Brain pericyte (primary cell): ENCODE results near the gene HEATR5B.

Source experiments
- DNase-seq: peaks from one replicate; pipeline ENCODE4 v3.0.0-alpha.2; 2012; ENCODE audit warnings: low read depth, low spot score

HEATR5B gene

DNA sequence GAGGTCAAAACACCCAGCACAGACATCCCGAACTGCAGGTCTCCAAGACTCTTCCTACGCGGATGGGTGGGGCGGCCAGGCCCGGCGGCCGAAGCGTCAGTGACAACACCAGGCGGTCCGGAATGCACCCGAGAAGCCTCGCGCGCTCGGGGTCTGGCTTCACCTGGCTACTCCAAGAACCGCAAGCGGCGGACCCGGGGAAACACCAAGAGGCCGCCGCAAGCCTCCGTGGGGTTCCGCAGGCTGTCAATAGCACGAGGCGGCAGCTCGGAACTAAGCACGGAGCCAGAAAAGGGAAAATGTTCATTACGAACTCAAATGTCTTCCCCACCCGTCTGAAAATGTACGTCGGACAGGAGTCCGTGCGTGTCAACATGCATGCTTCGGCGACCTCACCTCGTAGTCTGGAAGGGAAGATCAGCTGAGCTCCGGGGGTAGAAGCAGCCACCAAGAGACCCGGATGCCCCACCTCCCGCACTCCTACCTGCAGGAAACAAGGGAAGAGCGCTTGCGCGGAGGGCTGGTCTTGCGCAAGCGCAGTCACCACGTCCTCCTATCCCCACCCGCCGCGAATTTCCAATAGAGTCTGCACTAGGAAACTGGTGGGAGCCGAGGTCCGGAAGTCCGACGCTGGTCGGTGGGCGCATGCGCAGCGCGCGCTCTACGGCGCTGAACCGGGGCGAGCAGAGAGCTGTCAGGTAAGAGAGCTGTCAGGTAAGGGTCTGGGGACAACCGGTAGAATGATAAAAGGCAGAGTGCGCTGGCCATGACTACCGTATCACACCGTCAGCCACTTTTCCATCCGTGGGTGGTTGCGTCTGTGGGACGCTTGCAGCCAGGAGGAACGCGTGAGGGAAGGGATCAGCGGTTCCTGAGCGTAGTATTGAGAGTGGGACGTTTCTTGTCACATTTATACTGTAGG lies at the start of gene HEATR5B, which contains the start of gene GPATCH11:
Gene HEATR5B, minus strand, starts transcription at position 500 of the 922 bp plus-strand sequence. CDS start 958 bp downstream, outside the sequence.
Gene GPATCH11, plus strand, starts transcription at position 646 of the 922 bp plus-strand sequence. CDS start 3,864 bp downstream, outside the sequence.
- peak; percentile 86 for DNase-seq

DNA sequence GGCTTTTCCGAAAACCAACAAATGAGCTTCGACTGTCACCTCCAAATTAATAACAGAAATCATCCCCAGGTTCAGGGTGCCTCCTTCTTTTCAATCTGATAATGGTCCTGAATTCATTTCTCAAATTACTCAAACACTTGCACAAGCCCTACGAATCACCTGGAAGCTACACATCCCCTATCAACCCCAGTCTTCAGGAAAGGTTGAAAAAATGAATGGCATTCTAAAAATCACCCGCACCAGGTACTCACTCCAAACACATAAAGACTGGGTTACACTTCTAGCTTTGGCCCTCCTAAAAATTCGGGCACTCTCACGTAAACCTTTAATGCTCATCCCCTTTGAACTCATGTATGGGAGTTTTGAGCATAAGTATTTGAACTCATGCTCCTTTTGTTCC lies 48.7 kb upstream of the HEATR5B start:
- no peak for DNase-seq

DNA sequence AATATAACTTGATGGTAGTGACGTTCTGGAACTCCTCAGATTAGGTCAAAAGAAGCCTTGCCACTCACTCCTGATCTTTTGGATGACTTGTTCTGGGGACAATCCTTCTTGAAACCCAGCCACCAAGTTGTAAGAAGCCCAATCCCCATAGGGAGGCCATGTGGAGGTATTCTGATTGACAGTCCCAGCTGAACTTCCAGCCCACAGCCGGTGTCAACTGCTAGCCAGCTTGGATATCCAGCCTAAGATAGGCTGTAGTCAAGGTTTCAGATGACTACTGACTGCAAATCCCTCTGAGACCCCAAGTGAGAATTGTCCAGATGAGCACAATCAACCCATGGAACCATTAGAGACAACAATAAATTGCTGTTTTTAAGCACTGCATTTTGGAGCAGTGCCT lies 41.2 kb upstream of the HEATR5B start:
- DNase-seq, result no peak

DNA sequence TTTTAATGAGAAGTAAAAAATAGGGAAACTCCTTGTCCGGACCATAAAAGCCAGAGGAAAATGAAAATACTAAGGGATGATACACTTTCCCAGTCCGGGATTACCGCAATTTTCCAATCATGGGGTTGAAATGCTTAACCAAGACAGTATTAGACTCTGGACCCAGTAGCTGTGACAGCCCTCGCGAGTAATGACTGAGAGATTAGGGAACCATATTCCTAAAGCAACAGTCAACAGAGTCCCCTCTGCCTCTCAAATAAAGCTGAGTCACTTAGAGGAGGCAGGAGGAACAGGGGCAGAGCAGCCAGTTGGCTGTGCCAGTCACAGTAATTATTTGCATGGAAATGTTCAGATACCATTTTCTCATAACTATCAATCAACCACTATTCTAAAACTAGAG lies 35.0 kb upstream of the HEATR5B start:
- no peak for DNase-seq

DNA sequence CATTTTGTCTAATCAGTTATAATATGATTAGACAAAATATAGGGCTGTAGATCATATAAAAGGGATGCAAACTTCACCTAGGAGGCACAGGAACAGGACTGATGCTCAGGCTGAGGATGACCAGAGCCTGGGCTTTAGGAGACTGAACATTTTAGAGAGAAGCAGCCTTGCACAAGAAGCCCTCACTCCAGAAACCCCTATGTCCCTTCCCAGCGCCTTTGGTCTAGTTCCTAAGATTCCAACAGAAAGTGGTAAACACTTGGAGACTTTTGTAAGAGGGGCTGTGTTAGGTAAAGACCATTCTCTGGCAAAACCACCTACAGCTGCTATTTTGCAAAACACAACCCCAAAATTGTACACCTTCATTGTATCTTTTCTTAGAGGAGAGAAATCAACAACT lies 33.4 kb upstream of the HEATR5B start:
- no peak for DNase-seq

DNA sequence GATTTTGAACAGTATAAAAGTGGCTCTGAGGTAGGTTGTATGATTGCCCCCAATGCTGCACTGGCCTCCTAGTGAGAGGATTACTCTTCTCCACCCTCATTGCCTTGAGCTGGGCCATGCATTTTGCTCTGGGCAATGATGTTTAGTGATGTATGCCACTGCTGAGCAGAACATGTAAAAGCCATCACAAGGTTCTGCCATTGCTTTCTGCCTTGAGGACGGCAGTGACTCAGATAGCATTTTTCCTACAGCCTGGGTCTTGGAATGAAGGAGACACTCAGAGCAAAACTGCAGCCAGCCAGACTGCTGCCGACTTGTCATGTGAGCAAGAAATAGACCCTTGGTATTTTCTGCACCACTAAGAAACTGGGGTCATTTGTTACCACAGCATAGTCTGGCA lies 27.8 kb upstream of the HEATR5B start:
- DNase-seq, result no peak

DNA sequence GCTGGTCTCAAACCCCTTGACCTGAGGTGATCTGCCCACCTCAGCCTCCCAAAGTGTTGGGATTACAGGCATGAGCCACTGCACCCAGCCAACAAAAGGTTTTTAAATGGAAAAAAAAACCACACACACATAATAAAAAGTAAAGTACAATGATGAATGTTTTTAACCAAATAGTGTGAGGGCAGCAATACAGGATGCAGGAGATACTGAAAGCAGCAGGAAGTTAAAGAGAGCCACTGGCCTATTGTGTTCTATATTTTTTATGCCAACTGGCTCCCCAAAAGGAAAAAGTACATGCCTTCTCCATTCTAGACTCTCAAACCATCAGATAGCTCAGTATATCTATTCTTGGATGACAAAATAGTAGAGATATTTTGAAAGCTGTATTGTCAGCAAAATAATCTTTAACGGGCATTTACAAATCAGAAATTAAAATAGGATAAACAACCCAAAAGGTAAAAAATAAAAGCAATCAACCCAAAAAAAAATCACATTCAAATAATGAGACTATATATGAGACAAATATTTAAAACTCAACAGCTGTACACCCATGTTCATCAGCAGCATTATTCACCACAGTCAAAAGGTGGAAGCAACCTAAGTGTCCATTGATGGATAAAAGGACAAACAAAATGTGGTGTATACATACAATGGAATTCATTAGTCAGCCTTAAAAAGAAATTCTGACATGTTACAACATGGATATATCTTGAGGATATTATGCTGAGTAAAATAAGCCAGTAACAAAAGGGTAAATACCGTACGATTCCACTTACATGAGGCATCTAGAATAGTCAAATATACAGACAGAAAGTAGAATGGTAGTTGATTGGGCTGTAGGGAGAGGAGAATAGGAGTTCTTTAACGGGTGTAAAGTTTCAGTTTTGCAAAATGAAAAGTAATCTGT lies 26.4 kb upstream of the HEATR5B start:
- DNase-seq, result no peak

DNA sequence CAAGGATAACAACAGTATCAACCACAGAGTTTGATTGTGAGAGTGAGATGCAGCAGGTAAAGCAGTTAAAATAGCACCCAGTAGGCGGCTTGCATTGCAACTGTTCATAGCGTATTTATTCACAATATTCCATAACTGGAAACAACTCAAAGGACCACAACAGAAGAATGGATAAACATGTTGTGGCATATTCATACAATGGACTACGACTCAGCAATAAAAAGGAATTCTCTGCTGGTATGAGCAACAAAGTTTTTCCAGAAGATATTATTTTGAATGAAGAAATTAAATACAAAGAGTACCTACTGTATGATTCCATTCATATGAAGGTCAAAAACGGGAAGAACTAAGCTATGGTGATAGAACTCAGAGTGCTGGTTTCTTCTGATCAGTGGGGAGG lies 25.4 kb upstream of the HEATR5B start:
- no peak for DNase-seq

DNA sequence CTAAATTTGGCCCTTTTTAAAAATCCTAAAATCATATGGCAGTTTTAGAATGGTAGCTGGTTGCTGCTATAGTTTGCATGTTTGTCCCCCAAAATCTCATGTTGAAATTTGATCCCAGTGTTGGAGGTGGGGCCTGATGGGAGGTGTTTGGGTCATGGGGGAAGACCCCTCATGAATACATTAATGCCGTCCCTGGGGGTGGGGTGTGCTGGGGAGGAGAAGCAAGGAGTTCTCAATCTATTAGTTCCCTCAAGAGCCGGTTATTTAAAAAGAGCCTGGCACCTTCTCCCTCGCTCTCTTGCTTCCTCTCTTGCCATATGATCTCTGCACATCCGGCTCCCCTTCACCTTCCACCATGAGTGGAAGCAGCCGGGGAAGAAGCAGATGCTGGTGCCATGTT lies 21.0 kb upstream of the HEATR5B start:
- no peak for DNase-seq

DNA sequence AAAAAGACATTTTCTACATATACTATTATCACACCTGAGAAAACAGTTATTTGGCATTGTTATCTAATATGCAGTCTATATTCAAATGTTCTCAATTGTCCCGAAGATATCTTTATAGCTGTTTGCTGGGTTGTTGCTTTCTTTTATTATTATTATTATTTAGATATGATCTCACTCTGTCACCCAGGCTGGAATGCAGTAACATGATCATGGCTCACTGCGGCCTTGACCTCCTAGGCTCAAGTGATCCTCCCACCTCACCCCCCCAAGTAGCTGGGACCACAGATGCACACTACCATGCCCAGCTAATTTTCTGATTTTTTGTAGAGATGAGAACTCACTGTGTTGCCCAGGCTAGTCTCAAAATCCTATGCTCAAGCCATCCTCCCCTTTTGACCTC lies 20.0 kb upstream of the HEATR5B start:
- DNase-seq, result no peak

DNA sequence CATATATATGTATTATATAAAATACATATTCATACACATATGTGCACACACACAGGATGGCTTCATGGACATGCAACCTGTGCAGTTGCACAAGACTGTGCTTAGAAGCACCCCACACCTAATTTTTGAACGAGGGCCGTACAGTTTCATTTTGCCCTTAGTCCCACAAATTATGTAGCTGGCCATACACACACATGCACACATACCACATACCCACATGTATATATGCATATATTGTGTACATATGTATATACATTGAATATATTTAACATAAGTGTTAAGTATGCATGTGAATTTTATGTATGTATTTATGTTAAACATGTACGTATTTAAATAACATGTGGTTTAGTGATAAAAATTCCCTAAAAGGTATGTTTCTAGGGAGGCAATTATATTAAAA lies 18.4 kb upstream of the HEATR5B start:
- DNase-seq, result no peak

DNA sequence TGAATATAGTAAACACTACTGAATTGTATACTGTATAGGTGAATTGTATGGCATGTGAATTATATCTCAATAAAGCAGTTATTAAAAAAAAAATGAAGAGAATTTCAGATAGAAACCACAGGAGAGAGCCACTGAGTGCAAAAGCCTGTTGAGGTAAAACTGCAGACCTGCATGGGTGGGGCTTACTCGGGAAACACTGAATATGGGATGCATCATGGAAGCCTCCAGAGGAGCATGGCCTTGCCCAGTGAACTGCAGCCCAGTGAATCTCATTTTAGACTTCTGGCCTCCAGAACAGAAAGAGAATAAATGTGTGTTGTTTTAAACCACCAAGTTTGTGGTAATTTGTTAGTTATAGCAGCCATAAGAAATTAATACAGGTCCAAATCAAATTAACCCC lies 15.9 kb upstream of the HEATR5B start:
- DNase-seq, result no peak

DNA sequence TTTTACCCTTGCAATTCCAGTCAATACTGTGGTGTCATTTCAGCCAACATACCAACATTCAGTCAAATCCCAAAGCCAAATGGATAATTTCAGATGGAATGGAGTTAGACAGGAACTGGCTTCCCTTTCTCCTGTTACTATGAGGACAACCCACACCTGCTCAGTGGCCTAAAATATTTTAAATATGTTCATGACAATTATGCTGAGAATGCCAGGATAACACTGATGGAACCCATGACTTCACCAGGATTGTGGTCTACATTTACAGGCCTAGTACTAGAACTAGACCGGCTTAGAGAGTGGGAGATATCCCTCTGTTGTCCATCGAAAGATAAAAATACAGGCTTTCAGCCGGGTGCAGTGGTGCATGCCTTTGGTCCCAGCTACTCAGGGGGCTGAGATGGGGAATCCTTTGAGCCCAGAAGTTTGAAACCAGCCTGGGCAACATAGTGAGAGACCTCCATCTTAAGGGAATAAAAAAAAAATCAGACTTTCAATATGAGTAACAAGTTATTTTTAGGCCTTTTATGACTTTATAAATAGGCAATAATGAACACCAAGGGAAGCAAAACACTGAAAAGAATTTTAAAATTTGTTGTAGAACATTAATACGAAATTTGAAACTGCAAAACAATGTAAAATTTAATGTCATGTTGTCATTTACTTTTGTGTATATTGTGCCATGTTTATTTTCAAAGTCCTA lies 14.4 kb upstream of the HEATR5B start:
- DNase-seq, result no peak

DNA sequence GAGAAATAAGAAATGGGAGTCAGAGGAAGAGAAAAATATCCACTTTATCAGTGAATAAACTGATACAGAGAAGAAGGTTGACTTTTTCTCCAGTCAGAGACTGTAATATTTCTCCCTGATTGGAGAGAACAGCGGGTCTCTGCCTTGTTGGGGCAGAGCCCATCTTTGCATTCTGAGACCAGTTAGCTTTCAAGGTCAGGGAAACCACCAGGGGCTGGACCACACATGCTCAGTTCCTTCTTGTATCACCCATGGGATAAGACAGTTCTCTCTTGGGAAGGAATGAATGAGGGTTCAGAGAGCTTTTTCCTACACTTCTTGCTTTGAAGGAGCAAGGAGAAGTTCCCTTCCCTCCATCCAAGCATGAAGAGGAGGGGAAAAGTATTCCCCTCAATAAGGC lies 12.4 kb upstream of the HEATR5B start:
- no peak for DNase-seq

DNA sequence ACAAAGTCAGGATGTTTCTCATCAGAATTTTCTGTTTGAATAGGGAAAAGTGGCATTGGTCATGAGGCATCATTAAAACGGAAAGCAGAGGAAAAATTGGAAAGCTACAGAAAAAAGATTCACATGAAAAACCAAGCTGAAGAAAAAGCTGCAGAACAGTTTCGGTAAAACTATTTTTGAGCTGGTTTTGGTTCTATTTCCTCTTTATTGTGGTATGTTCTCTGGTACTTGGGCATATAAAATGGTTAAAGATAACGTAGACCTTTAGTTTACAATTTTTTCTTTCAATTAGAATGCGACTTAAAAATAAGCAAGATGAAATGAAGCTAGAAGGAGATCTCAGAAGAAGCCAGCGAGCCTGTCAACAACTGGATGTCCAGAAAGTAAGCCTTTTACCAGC lies 7.7 kb upstream of the HEATR5B start:
- DNase-seq, result no peak

DNA sequence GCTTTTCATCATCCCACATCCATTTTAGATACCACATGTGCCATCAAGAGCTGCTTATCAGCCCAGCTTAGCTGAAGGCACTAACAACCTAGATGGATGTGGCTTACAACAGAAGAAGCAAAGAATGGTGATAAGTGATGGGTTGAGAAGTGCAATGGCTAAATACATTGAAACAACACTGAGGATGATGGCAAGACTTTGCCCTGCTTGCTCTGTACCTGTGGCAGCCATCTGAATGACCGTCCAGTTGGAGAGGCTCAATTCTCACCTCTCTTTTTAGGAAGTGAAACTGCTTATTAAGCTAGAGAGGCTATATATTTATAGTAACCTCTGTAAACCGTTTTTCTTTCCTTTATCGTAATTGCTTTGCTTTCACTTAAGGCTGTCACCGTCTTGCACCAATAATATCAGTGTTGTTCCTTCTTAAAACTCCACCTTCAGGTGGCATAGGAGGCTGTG lies 5.9 kb upstream of the HEATR5B start:
- DNase-seq, result no peak

DNA sequence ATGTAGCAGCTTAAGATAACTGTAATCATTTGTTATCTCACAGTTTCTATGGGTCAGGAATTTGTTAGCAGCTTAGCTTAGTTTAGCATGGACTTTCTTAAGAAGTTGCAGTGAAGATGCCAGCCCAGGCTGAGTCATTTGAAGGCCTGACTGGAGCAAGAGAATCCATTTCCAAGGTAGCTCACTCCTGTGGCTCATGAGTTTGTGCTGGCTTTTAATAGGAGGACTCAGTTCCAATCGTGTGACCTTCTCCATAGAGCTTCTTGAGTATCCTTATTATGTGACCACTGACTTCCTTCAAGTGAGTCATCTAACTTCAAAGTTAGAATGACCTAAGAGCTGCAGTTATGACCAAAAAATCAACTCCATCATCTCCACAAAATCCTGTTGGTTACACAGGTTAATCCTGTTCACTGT lies 1.6 kb upstream of the HEATR5B start:
- DNase-seq, result no peak

DNA sequence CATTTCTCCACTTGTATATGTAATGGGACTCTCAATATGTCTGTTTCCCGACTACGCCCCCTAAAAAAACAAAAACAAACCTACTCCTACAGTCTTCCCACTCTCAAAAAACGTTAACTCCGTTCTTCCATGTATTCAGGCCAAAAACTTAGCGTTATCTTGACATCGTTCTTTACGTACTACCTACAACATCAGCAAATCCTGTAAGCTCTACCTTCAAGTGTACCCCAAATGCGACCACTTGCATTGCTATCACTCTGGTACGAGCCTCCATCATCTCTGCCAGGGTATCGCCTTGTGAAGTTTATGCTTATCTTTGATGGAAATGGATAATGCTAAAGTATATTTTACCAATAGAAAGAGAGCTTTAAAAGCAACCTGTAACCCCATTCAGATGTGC lies 625 bp upstream of the HEATR5B start:
- DNase-seq, result no peak

DNA sequence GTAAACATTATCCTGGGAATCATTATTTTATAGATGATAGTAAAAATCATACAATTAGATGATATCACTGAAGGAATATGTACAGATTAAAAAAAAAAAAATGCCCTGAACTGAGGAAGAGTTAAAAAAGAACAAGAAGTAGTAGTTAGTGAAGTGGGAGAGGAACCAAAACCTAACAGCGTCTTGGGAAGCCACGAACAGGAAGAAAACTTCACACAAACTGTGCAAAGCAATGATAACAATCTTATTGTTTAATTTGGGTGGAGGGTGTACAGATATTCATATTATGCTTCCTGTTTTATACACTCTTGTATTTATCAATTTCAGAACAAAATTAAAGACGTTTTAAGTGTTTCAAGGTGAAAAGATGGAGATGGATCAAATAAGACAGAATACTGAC lies 3.5 kb downstream of the HEATR5B start:
- DNase-seq, result no peak

DNA sequence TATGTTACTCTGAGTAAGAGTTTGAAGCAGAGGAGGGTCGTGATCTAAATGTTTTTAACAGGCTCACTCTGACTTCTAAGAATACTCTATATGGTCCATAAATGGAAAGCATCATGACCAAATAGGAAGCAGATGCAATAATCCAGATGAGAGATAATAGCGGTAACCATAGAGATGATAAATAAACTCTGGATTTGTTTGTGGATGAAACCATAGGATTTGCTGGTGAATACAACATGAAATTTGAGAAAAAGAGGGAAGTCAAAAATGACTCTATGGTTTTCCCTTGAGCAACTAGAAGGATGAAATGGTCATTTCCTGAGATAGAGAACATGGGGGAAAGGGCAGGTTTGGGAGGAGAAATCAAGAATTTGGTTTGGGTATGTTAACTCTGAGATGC lies 3.9 kb downstream of the HEATR5B start:
- no peak for DNase-seq

DNA sequence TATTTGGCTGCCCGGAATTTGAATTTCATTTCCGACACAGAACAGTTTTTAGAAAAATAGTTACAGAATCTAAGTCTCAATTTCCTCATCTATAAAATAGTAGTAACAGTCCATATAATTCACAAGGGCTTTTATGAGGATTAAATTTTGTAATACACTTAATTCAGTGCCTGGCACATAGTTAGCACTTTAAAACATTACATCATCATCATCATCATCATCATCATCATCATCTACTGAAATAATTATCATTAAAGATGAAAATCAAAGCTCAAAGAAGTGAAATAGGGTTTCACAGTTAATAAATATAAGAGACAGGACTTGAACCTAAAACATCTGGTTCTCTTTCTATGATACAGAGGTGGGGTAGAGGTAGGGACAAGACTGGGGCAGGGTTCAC lies 13.2 kb downstream of the HEATR5B start:
- no peak for DNase-seq

DNA sequence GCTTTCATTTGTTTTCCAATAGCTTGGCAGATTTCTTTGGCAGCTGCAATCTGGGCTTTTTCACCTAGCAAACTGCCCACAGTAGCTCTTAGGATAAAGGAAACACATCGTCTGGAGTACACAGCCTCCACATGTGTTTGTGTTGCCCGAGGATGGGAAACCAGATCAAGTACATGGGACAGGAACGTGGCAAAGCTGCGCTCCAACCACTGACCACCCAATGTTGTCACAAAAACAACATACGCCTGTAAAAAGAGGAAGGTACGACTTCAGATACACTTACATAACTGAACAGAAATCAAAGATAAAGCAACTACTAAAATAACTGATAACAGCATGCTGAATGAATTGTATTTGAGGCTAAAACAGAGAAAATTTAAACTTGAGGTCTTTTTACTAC lies 15.5 kb downstream of the HEATR5B start:
- DNase-seq, result no peak
